ENCODE data around the gene DCAF11. TPM values are rescaled to one million over a fixed set of nuclear protein-coding genes. Genes with fewer than 3 reads are reported as not detected.

DCAF11 gene
- total and polyA plus RNA-seq, 2 of the 8 experiments (the other 6 are each of a cell fraction or from before 2014, with no cell fraction given) = 60.4 to 63.6 TPM

DNA sequence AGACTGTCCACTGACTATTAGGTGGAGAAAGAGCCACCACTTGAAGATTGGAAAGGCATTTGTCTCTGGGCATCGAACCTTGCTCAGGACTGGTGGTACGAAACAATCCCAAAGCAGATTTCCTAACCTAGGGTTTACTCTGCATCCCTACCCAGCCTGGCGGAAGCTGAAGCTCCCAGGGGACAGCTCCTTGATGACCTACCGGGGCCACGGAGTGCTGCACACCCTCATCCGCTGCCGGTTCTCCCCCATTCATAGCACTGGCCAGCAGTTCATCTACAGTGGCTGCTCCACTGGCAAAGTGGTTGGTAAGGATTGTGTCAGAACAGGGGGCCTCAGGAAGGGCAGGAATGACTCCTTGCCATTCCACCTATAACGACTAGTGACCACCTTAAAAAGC is 6.6 kb downstream of the DCAF11 start (continued):
- TF ChIP-seq SIN3A (conservative IDR thresholded peaks at IDR 0.05 in 1 of 2, IDR thresholded peaks at IDR 0.05 in 1 of 2; ENCODE audit: low read depth in 1 of 2, low read length in 2 of 2) (no peak), RFX5 (IDR thresholded peaks at IDR 0.05; ENCODE audit: borderline replicate concordance, low read depth, low read length) (no peak)

All from H1 (cell line).